GM12875 (cell line): ENCODE results near the gene SPIRE1.

Source experiments
- H3K4me3 ChIP-seq: one replicate; pipeline ENCODE4 v1.5.1; 2011; ENCODE audit warnings: low read depth, low read length, control low read depth
- TF ChIP-seq, protein P1 (sequence below): IDR thresholded peaks from 2 replicates; pipeline ENCODE4 v1.5.1; 2011; ENCODE audit warnings: low read depth, mild to moderate bottlenecking, control low read depth, inconsistent platforms, low read length, moderate library complexity, borderline replicate concordance; ENCODE audit not compliant: insufficient read depth

Gene SPIRE1

DNA sequence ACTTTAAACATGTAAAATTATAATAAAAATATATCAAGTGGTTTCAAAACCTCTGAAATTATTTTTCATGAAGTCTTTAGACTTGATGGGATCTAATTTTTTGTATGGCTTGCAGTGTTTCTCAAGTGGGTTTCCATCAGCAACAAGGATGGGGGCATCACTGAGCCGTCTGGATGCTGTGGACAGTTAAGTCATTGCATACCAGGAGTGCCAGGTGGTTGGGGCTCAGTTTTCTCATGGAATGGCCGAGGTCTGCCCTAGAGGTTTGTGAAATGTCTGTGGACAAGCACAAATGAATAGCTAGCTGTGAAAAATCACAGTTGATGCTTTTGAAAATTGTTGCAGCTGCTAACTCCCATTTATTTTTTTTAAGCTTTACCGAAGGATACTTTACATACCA, 248.4 kb downstream of the SPIRE1 start:
- no peak overlapping the region for H3K4me3 ChIP-seq
- TF ChIP-seq, protein P1, sequence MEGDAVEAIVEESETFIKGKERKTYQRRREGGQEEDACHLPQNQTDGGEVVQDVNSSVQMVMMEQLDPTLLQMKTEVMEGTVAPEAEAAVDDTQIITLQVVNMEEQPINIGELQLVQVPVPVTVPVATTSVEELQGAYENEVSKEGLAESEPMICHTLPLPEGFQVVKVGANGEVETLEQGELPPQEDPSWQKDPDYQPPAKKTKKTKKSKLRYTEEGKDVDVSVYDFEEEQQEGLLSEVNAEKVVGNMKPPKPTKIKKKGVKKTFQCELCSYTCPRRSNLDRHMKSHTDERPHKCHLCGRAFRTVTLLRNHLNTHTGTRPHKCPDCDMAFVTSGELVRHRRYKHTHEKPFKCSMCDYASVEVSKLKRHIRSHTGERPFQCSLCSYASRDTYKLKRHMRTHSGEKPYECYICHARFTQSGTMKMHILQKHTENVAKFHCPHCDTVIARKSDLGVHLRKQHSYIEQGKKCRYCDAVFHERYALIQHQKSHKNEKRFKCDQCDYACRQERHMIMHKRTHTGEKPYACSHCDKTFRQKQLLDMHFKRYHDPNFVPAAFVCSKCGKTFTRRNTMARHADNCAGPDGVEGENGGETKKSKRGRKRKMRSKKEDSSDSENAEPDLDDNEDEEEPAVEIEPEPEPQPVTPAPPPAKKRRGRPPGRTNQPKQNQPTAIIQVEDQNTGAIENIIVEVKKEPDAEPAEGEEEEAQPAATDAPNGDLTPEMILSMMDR, result no peak

DNA sequence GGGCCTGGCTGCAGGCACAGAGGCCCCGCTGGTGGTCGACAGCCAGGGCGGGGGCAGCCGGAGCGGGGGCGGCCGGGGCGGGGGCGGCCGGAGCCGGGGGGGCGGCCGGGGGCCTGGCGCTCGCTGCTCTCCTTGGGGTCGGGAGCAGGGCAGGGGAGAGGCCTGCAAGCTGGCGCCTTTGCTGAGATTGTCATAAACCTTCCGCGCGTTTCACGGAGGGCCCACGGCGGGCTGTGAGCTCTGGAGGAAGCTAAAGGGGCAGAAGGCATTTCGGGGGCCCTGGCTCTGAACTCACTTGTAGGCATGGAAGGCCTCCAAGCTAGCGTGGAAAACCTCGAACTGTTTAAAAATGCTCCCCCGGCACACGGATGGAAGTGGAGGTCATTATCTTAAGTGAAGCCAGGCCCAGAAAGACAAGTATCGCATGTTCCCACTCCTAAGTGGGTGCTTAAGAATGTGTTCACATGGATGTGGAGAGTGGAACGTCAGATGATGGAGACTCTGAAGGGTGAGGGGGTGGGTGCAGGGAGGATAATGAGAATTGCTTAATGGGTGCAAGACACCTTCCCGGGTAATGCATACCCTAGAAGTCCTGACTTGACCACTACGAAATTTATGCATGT, 249.5 kb downstream of the SPIRE1 start:
- H3K4me3 ChIP-seq, result peak overlapping the region; percentile 89
- TF ChIP-seq, protein P1, result no peak

DNA sequence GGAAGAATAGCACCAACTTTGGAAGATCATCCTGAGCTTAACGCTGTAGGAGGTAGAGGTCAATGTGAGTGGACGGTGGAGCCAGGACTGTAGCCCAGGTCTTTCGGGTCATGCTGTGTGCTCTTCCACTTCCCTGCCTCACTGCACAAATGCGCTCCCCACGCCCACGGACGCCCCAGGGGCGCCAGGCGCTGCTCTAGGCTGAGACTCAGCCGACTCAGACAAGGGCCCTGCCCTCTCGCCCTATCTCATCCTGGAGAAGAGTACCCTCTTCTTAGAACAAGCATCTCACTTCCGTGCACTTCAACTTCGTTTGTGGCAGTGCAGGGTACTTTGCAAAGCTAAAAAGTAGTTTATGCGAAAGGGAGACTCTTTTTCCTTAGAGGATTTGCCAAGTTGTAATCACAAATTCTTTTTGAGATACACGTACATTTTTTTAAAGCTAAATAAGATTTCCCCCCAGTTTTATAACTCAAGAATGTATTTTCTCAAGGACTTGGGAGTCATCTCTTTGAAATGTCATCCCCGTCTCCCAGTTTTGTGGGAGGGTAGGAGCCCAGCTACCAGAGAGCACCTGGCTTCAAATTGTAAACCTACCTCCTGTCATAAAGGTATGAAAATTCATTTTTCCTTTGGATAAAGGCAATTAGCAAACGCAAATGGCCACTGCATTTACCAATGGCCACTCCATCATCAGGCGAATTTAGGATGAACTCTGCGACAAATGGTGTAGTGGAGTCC, 251.4 kb downstream of the SPIRE1 start:
- TF ChIP-seq, protein P1, result no peak
- no peak overlapping the region for H3K4me3 ChIP-seq

DNA sequence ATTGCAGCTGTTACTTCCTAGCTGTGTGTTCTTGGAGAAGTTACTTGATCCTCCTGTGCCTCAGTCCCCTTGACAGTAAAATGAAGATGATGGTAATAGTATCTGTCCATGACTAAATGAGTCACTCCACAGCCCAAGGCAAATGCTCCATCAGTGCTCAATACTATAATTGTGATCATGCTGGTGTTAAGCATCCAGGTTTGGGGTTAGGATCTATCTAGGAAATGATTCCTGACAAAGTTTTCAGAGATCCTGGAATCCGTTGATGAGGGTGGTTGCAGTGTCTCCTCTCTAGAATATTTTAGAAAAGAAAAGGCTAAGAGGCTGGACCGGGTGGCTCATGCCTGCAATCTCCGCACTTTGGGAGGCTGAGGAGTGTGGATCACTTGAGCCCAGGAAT, 252.8 kb downstream of the SPIRE1 start:
- TF ChIP-seq, protein P1, result no peak
- H3K4me3 ChIP-seq, result no peak overlapping the region

DNA sequence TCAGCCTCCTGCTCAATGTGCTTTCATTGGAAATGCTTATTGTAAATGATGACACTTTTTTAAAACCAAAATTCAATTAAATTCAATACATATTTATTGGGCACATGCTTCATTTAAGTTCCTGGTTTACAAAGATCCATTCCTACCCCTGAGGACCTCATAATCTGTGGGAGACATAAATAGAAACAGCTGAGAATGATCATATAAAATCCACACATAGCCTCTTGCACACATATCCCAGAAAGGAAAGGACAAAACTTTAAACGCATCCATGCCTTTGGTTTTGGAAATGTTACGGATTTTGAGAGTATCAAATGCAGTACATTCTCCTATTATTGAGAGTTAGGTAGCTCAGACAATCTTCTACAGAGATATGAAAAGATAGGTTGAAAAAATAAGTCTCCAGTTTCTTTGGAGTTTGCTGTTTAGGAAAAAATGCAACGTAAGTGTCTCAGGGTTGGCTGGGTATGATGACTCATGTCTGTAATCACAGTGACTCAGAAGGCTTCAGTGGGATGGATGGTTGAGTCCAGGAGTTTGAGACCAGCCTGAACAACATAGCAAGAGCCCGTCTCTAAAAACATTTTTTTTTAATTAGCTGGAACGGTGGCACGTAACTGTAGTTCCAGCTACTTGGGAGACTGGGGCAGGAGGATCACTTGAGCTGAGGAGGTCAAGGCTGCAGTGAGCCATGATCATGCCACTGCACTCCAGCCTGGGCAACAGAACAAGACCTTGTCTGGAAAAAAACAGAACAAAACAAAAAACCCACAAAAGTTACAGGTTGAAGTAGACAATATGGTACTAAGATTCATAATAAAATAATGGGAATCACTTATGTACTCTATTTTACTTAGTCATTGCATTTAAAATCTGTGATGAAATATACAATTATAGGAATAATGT, 254.1 kb downstream of the SPIRE1 start:
- TF ChIP-seq, protein P1, result no peak
- H3K4me3 ChIP-seq, result no peak overlapping the region

DNA sequence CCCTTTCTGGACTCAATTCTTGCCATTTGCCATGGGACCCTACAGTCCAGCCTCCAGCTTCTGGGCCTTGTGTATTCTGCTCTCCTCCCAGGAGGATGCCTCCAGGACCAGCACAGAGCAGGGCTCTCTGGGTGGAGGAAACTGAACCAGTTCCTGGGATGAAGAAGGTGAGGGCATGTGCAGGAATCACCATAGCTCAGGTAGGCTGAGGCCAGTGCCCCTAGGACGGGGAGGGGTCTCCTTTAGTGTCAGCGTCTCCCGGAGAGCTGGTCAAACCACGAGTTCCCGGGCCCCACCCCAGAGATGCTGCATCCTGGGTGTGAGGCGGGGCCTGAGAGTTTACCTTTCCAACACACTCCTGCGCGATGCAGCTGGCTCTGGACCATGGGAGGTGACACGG, 256.0 kb downstream of the SPIRE1 start:
- no peak overlapping the region for H3K4me3 ChIP-seq
- TF ChIP-seq, protein P1, result no peak

DNA sequence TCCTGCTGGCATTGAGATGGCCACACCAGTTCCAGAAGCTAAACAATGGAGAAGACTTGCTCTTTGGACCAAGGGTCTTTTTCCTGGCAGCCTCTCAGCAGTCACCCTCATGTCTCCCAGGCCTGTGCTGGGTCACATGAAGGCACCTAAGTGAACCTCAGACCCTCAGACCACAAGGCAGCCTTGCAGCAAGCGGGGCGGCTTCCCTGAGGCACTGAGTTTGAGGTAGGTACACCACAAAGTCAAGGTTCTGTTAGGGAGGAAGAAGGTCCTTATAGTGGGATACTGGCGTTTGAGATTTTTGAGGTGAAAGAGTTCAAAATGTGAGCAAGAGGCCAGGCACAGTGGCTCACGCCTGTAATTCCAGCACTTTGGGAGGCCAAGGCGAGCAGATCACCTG, 258.7 kb downstream of the SPIRE1 start:
- TF ChIP-seq, protein P1, result no peak
- H3K4me3 ChIP-seq, result no peak overlapping the region
